Endothelial cell of umbilical vein (primary cell): ENCODE measurements around the gene RYR1.

ENCODE experiments used
- EZH2 ChIP-seq: IDR thresholded peaks from 2 replicates; pipeline ENCODE4 v1.6.1; 2012; ENCODE audit warnings: borderline replicate concordance, low read depth, mild to moderate bottlenecking, moderate library complexity, low read length, inconsistent platforms; ENCODE audit not compliant: severe bottlenecking
- FOS ChIP-seq: IDR thresholded peaks from 2 replicates; pipeline ENCODE4 v1.6.1; 2011; ENCODE audit warnings: mild to moderate bottlenecking, low read length, moderate library complexity, borderline replicate concordance; ENCODE audit not compliant: insufficient read depth
- GATA2 ChIP-seq: IDR thresholded peaks from 2 replicates; pipeline ENCODE4 v1.7.0; 2011; ENCODE audit warnings: low read depth, mild to moderate bottlenecking, moderate library complexity, mixed read lengths, low read length; ENCODE audit not compliant: insufficient read length, insufficient read depth
- JUN ChIP-seq: IDR thresholded peaks from 2 replicates; pipeline ENCODE4 v1.6.1; 2011; ENCODE audit warnings: borderline replicate concordance, low read depth; ENCODE audit not compliant: insufficient read length, insufficient read depth
- MYC ChIP-seq: IDR thresholded peaks from one replicate; pipeline ENCODE4 v1.6.1; 2011; ENCODE audit warnings: mild to moderate bottlenecking, low read depth, low read length
- POLR2A ChIP-seq: IDR thresholded peaks from 2 replicates; pipeline ENCODE4 v1.6.1; 2012; ENCODE audit warnings: low read depth, mild to moderate bottlenecking, control low read depth, low read length
- POLR2AphosphoS5 ChIP-seq: IDR thresholded peaks from 2 replicates; pipeline ENCODE4 v1.6.1; 2012; ENCODE audit warnings: low read depth, mild to moderate bottlenecking, control low read depth, low read length, moderate library complexity; ENCODE audit not compliant: insufficient read depth
- TF ChIP-seq, protein P1 (sequence below), 2 donors: IDR thresholded peaks; 1 replicate in 1 of 2; 2 replicates in 1 of 2; pipeline ENCODE4 v1.5.1; 2011; ENCODE audit warnings: low read length in 2 of 2, mild to moderate bottlenecking in 2 of 2, moderate library complexity in 2 of 2, control low read depth in 1 of 2, inconsistent platforms in 1 of 2, low read depth in 1 of 2; ENCODE audit not compliant: insufficient read depth in 1 of 2; ENCODE audit errors: extremely low read depth in 1 of 2
- TF ChIP-seq, protein P2 (sequence below): IDR thresholded peaks from 2 replicates; pipeline ENCODE4 v1.6.1; 2011; ENCODE audit not compliant: insufficient read depth, insufficient read length

DNA sequence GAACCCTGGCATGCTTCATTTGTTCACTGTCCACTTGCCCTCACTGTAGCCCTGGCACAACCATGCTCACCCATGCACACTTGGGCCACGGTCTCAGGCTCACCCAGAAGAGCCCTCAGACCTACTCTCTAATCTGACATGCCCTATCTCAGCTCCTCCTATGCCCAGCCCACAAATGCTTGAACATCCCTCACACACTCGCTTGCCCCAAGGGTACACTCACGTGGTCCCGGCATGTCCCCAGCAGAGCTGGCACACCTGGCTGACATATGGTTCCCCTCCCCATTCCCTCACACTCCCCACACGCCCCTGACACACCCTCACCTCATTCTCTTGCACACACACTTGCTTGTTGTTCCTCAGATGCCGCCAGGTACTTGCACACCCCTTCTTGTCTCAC is 128.6 kb downstream of the RYR1 start:
- TF ChIP-seq, protein P1, sequence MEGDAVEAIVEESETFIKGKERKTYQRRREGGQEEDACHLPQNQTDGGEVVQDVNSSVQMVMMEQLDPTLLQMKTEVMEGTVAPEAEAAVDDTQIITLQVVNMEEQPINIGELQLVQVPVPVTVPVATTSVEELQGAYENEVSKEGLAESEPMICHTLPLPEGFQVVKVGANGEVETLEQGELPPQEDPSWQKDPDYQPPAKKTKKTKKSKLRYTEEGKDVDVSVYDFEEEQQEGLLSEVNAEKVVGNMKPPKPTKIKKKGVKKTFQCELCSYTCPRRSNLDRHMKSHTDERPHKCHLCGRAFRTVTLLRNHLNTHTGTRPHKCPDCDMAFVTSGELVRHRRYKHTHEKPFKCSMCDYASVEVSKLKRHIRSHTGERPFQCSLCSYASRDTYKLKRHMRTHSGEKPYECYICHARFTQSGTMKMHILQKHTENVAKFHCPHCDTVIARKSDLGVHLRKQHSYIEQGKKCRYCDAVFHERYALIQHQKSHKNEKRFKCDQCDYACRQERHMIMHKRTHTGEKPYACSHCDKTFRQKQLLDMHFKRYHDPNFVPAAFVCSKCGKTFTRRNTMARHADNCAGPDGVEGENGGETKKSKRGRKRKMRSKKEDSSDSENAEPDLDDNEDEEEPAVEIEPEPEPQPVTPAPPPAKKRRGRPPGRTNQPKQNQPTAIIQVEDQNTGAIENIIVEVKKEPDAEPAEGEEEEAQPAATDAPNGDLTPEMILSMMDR (IDR thresholded peaks at IDR 0.05; ENCODE audit: extremely low read depth in 1 of 2, insufficient read depth in 1 of 2, low read depth in 1 of 2, low read length in 2 of 2): no peak
- TF ChIP-seq POLR2A (no peak), EZH2 (no peak), POLR2AphosphoS5 (no peak), FOS (no peak), MYC (no peak), GATA2 (no peak), JUN (no peak)
- TF ChIP-seq, protein P2, sequence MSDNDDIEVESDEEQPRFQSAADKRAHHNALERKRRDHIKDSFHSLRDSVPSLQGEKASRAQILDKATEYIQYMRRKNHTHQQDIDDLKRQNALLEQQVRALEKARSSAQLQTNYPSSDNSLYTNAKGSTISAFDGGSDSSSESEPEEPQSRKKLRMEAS: no peak
